Measurements from ENCODE around the gene SYNGR3.

Gene SYNGR3

DNA sequence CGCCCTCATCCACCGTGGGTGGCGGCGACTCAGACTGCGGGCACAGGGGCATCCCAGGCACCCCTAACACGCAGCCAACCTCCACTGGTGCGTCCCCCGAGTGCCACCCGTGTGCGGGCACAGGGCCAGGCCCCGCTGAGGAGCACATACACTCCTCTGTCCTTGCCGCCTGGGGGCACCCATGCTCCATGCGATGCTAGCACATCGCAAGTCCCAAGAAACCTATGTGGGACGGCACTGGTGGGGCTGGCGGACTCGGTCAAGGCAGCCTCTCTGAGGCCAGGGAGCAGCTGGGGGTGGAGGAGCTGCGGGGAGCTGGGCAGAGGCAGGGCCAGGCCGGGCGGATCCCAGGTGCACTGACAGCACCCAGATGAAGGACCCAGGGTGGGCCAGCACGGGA, 15.9 kb downstream of the SYNGR3 start:
- Histone ChIP-seq H3K4me1 (ENCODE audit: insufficient read depth, poor library complexity, severe bottlenecking) (peaks cover 7% of the 10 kb centered on the region), H3K27ac (ENCODE audit: poor library complexity, severe bottlenecking) (no peak overlapping the region), H3K36me3 (ENCODE audit: low read depth) (peaks cover 63% of the 10 kb centered on the region), H3K27me3 (ENCODE audit: insufficient read depth, poor library complexity, severe bottlenecking) (no peaks in the 10 kb centered on the region), H3K4me3 (ENCODE audit: severe bottlenecking) (no peak overlapping the region), H3K9me3 (ENCODE audit: severe bottlenecking) (no peaks in the 10 kb centered on the region)
- no peak for DNase-seq (ENCODE audit: low spot score)
- no peak for ATAC-seq (ENCODE audit: low read depth)
- TF ChIP-seq, protein P1, sequence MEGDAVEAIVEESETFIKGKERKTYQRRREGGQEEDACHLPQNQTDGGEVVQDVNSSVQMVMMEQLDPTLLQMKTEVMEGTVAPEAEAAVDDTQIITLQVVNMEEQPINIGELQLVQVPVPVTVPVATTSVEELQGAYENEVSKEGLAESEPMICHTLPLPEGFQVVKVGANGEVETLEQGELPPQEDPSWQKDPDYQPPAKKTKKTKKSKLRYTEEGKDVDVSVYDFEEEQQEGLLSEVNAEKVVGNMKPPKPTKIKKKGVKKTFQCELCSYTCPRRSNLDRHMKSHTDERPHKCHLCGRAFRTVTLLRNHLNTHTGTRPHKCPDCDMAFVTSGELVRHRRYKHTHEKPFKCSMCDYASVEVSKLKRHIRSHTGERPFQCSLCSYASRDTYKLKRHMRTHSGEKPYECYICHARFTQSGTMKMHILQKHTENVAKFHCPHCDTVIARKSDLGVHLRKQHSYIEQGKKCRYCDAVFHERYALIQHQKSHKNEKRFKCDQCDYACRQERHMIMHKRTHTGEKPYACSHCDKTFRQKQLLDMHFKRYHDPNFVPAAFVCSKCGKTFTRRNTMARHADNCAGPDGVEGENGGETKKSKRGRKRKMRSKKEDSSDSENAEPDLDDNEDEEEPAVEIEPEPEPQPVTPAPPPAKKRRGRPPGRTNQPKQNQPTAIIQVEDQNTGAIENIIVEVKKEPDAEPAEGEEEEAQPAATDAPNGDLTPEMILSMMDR (IDR thresholded peaks at IDR 0.05; ENCODE audit: poor library complexity, severe bottlenecking) = no peak

DNA sequence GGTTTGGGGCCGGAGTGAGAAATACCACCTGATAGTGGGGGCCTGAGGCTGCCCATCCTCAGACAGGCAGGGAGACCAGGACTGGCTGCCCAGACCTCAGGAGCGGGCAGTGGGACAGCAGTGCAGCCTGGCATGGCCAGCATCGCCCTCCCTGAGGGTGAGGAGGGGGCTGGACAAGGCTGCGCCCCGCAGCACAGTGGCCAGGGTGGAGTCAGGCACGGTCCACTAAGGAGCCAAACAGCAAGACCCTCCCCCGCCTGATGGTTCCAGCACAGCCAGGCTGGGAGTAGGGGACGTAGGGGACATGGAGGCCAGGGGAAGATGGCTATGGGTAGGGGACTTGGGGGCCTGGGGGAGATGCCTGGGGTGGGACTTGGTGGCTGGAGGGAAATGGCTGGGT, 16.5 kb downstream of the SYNGR3 start:
- ATAC-seq (ENCODE audit: low read depth) = no peak
- TF ChIP-seq, protein P1 (IDR thresholded peaks at IDR 0.05; ENCODE audit: poor library complexity, severe bottlenecking) = no peak
- DNase-seq (ENCODE audit: low spot score) = no peak
- peaks cover 7% of the 10 kb centered on the region for H3K4me1 ChIP-seq (ENCODE audit: insufficient read depth, poor library complexity, severe bottlenecking)
- peaks cover 57% of the 10 kb centered on the region for H3K36me3 ChIP-seq (ENCODE audit: low read depth)
- no peaks in the 10 kb centered on the region for H3K9me3 ChIP-seq (ENCODE audit: severe bottlenecking)
- no peaks in the 10 kb centered on the region for H3K27me3 ChIP-seq (ENCODE audit: insufficient read depth, poor library complexity, severe bottlenecking)
- H3K27ac ChIP-seq (ENCODE audit: poor library complexity, severe bottlenecking) = peak overlapping the region; percentile 85
- no peak overlapping the region for H3K4me3 ChIP-seq (ENCODE audit: severe bottlenecking)

DNA sequence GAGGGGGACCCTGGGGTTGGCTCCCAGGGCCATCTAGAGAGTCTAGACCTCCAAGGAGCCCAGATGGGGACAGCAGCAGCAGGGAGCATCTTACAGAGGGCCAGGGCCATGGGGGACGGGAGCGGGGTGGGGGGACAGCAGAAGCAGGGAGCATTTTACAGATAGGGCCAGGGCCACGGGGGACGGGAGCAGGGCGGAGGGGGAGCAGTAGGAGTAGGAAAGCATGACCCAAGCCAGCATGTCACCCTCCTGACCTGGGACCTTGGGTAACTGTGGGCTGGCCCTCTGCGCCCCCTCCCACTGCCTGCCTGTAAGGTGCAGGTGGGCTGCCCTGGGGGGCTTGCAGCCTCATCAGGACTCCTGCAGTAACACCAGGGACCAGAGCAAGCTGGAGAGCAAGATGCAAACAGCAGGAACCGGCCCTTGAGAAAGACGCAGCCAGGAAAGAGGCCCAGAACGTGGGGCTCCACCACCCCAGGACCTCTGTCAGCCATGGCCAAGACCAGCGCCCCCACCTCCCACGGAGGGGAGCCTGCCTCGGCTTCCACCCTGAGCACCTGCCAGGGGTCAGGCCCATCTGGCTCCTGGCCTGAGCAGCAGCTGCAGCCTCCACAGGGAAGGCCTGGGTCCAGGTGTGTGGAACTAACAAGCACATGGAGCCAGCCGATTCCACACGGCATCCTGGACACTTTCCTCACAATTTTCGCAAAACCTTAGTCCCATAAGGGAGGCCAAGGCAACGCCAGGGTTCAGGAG, 17.5 kb downstream of the SYNGR3 start:
- DNase-seq (ENCODE audit: low spot score) = no peak
- H3K36me3 ChIP-seq (ENCODE audit: low read depth) = peaks cover 47% of the 10 kb centered on the region
- peak overlapping the region; percentile 77 for H3K4me3 ChIP-seq (ENCODE audit: severe bottlenecking)
- H3K27me3 ChIP-seq (ENCODE audit: insufficient read depth, poor library complexity, severe bottlenecking) = no peaks in the 10 kb centered on the region
- peak overlapping the region; percentile 85 for H3K27ac ChIP-seq (ENCODE audit: poor library complexity, severe bottlenecking)
- no peak for ATAC-seq (ENCODE audit: low read depth)
- no peaks in the 10 kb centered on the region for H3K9me3 ChIP-seq (ENCODE audit: severe bottlenecking)
- TF ChIP-seq, protein P1 (IDR thresholded peaks at IDR 0.05; ENCODE audit: poor library complexity, severe bottlenecking) = no peak
- H3K4me1 ChIP-seq (ENCODE audit: insufficient read depth, poor library complexity, severe bottlenecking) = peaks cover 7% of the 10 kb centered on the region

DNA sequence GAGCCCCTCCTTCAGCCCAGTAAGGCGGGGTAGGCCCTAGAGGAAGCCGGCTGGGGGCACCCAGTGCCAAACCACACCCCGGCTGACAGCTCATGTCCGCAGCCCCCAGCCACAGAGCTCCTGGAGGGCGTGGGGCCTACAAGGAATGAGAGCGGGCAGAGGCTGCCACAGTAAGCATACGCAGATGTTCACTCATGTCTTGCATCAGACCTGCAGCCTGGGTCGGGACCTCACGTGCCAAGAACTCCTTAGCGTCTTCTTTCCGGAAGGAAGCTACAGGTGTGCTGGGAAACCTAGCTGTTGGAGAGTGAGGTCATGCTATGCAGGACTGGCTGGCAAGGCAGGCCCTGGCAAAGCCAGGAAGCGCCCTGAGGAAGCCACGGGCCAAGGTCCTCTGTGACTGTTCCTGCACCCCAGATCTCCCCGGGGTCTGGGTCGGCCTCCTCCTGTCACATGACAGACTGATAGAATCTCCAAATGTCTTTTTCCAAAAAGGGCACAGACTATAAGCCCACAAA, 18.3 kb downstream of the SYNGR3 start:
- no peaks in the 10 kb centered on the region for H3K27me3 ChIP-seq (ENCODE audit: insufficient read depth, poor library complexity, severe bottlenecking)
- DNase-seq (ENCODE audit: low spot score) (peak; percentile 95), ATAC-seq (ENCODE audit: low read depth) (peak; percentile 76)
- peaks cover 7% of the 10 kb centered on the region for H3K4me1 ChIP-seq (ENCODE audit: insufficient read depth, poor library complexity, severe bottlenecking)
- peak overlapping the region; percentile 77 for H3K4me3 ChIP-seq (ENCODE audit: severe bottlenecking)
- H3K9me3 ChIP-seq (ENCODE audit: severe bottlenecking) = no peaks in the 10 kb centered on the region
- TF ChIP-seq, protein P1 (IDR thresholded peaks at IDR 0.05; ENCODE audit: poor library complexity, severe bottlenecking) = no peak
- peaks cover 39% of the 10 kb centered on the region for H3K36me3 ChIP-seq (ENCODE audit: low read depth)
- H3K27ac ChIP-seq (ENCODE audit: poor library complexity, severe bottlenecking) = peak overlapping the region; percentile 85

DNA sequence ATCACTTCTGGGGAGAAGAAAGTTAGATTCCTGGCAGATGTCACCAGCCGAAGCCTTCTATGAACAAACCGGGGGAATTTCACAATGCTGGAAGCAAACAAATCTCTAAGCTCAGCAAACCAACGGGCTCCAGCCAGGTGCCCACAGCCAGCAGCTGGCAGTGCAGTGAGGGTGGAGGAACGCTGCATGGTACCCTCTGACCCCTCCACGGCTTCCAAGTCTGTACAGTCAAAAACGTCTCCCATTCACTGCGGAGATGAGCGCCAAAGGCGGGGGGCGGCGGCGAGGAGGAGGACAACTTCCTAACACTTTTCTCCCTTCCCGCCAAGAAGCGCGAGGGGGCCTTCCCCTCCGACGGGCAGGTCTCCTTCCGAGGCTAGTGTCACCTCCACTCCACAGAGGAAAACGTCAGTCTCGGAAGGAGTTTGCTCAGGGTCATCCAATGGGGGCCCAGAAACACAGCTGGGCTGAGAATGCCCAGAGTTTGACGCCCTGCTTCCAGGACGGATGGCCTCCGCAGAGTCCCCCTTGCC, 18.9 kb downstream of the SYNGR3 start:
- Histone ChIP-seq H3K27me3 (ENCODE audit: insufficient read depth, poor library complexity, severe bottlenecking) (no peaks in the 10 kb centered on the region), H3K4me3 (ENCODE audit: severe bottlenecking) (peak overlapping the region; percentile 77), H3K9me3 (ENCODE audit: severe bottlenecking) (no peaks in the 10 kb centered on the region), H3K4me1 (ENCODE audit: insufficient read depth, poor library complexity, severe bottlenecking) (peaks cover 7% of the 10 kb centered on the region), H3K27ac (ENCODE audit: poor library complexity, severe bottlenecking) (peak overlapping the region; percentile 85), H3K36me3 (ENCODE audit: low read depth) (peaks cover 33% of the 10 kb centered on the region)
- DNase-seq (ENCODE audit: low spot score) (no peak), ATAC-seq (ENCODE audit: low read depth) (no peak)
- TF ChIP-seq, protein P1 (IDR thresholded peaks at IDR 0.05; ENCODE audit: poor library complexity, severe bottlenecking) = no peak

Data from RWPE2 (cell line).